HG03558 (cell line): ENCODE results near the gene ERC2.

ENCODE experiments used
- ATAC-seq: cut with Tn5 transposase; IDR thresholded peaks from one replicate; pipeline ENCODE4 v1.9.1; 2021; ENCODE audit warnings: moderate number of reproducible peaks; ENCODE audit not compliant: unreplicated experiment; ENCODE audit errors: extremely low read depth

Gene ERC2

GRCh38 chr3:56321892-56322291, 146.4 kb downstream of the ERC2 start:
- ATAC-seq: no peak

DNA sequence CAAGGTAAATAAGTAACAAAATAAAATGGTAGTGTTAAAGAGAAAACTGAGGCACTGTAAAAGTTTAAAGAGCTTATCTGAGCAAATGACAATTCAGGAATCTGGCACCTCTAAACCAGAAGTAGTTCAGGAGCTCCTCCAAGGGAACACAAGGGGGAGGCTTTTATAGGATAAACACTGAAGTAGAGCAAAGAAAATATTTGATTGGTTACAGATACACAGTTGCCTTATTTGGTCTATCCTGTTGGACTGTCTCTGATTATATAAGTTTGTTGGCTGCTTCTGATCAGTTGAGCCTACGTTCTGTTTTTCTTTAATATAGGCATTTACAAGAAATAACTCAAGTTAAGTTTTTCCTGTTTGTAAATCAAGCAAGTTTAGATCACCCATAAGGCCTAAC, 146.9 kb downstream of the ERC2 start:
- ATAC-seq: no peak

DNA sequence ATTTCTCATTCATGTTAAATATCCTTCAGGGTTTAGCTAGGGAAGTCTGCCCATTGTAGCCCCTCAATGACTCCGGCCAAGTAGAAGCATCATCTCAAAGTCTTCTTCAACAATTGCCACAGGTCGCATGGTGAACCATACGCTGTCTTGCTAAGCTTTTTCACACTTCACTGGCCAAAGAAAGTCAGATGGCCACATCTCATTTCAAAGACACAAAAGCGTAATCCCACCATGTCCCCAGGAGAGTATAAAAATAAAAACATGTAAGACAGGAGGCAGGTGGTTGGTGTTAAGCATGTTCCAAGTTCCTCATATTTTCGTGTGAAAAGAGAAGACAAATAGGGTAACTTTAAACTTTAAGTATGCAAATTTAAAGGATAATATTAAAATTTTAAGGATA, 147.4 kb downstream of the ERC2 start:
- ATAC-seq: no peak

- ATAC-seq: no peak
These were observed 149.4 kb downstream of the ERC2 start for GRCh38 chr3:56318891-56319290.

DNA sequence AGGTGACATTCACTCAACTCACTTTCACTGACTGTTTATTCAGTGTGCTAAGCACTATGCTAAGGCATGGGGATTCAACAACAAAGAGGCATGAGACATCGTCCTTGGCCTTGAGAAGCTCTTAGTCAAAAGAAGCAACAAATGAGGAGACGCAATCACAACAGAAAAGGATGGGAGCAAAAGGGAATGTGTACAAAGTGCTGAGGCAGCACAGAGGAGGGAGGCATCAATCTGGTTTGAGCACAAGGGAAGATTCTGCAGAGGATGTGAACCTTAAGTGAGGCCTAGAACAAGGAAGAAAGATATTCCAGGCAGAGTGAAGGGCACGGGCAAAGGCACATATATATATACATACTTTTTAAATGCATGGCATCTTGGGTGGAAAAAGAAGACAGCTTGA, 151.3 kb downstream of the ERC2 start:
- no peak for ATAC-seq

DNA sequence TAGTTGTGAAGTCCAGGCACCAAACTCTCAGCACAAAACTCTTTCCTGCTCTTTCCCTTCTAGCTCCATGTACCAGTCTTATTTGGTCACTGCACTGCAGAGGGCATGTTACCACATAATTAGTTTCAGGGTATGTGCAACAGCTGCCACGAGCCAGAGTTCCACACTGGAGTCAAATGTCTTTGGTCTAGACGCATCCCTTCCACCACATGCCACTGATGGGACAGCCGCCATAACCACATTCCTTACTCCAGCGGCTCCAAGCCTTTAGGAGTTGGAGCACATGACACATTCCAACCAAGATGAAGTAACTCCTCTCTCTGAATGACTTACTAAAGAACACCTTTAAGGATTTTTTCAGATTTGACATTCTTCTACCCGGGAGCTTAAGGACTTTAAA, 153.4 kb downstream of the ERC2 start:
- no peak for ATAC-seq

DNA sequence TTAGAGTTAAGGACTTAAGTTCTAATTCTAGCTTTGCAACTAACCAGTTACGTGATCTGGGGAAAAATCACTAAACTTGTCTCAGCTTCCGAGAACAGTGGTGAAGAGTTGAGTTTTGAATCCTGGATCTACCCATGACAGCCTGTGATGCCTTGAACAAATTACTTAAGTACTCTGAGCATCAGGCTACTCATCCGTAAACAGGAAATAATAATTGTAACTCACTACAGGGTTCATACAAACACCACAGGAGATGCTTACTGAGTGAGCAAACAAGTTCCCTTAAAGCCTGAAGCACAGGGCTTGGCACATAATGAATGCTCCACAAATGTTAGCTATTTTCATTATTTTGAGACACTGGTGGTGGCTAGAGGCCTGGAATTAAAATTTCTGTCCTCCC, 158.8 kb downstream of the ERC2 start:
- ATAC-seq: no peak

GRCh38 chr3:56308471-56308870, 159.8 kb downstream of the ERC2 start:
- ATAC-seq: no peak

- ATAC-seq: no peak
These were observed 164.2 kb downstream of the ERC2 start for GRCh38 chr3:56304069-56304468.

- peak; percentile 52 for ATAC-seq
These were observed 164.8 kb downstream of the ERC2 start for GRCh38 chr3:56303487-56303886.

DNA sequence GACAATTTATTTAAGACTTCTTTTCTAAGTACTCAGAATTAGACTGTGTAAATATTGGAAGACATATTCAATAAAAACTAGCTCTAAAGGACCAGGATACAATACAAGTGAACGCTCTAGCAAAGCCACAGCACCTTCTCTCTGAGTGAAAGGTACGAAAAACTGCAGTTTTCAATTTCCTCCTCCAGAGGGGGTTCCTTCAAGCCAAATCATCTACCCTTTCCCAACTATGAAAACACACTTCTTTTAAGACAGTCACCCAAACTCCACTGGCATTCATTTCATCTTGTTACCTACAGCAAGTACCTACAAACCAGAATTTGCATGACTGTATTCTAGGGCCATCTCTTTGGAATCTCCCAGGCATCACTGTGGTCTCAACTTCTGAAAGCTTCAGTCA, 165.8 kb downstream of the ERC2 start:
- ATAC-seq: no peak

DNA sequence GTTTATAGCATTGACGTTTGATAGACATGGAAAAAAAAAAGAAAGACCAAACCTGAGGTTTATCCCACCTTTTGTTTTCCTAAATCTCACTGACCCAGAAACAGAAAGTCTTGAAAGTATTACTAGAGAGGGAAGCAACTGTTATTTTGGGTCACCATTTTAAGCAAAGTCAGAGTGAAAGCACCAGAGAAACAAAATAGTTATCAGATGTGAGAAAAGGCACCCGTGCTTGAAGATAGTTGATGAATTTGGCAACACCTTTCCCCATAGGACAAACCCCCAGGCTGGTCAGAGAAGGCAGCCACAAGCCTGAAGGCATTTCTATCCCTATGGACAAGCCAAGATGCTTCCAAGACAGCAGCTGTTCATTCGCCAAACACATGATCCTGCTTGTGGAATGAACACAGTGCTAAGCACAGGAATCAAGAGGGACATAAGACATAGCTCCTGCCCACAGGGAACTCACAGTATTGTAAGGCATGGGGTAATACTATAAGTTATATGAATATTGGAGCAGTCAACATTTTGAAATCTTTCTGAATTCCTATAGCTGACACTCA, 170.9 kb downstream of the ERC2 start:
- ATAC-seq: no peak

DNA sequence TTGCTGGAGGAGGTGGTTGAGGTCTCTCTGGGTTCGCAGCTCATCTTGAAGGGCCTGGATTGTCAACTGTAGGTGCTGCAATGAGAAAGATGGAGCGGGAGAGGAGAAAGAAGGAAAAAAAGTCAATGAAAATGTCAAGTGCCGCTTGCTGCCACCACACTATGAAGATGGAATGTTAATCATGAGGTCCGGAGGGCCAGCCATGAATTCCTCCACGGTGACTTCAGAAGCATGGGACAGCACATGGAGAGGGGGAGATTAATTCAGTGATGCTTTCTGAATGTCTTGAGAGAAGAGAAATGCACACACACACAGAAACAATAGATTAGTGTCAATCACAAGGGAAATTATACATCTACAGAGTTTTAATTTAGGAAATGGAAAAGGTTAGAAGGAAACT, 171.9 kb downstream of the ERC2 start:
- no peak for ATAC-seq

- ATAC-seq: no peak
These were observed 173.1 kb downstream of the ERC2 start for GRCh38 chr3:56295161-56295560.

GRCh38 chr3:56294286-56294685, 174.0 kb downstream of the ERC2 start:
- ATAC-seq: no peak

DNA sequence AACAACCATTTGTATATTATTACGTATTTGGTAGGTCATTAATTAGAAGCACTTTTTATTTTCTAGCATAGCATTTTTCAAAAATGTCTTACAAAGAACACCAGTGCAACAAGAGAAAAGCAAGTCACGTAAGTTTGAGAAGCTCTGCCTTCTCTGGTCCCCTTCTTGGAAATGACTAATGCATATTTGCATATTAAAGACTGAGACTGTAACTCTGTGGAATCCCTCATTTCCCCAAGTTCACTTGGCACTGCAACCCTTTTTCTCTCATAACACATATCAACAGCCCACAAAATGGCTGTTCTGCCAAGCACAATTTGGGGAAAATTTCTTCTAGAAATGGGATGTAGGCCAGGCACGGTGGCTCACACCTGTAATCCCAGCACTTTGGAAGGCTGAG, 176.3 kb downstream of the ERC2 start:
- no peak for ATAC-seq

DNA sequence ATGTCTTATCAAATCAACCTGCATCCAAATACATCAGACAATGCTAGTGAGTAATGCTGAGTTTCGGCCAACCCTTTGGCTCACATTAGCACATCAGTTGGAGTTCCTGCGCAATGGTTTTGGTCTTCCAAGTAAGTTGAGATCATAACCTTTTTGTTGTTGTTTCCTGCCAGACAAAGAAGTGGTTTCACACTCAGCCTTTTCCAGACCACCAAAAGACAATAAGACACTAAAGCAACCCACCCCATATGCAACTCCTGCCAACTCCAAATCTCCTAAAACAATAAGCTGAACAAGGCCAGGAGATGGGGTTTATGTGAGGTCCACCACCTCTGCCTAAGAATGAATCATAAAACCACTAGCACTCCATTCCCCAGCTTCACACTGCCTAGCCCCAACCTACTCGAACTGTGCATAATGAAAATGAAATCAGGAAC, 177.0 kb downstream of the ERC2 start:
- no peak for ATAC-seq

- no peak for ATAC-seq
These were observed 177.9 kb downstream of the ERC2 start for GRCh38 chr3:56290374-56290773.

DNA sequence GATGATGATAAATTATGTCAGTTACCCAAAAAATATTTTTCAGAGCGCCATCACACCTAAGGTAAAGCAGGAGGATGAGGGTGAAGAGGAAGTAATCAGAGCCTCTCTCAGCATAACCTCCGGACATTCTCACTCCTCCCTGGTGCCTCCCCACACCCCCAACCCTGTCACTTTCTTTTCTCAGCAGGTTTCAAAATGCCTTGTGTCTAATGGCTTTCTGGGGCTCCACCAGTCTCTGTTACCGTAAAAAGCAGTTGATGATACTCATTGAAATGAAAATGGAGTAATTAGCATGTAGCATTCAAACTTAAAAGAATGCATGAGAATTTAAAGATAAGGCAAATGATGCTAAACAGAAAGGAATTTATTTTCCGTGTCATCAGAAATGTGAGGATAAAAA, 180.0 kb downstream of the ERC2 start:
- ATAC-seq: no peak

- no peak for ATAC-seq
These were observed 185.9 kb downstream of the ERC2 start for GRCh38 chr3:56282341-56282740.

GRCh38 chr3:56277236-56277635, 191.0 kb downstream of the ERC2 start:
- ATAC-seq: no peak

DNA sequence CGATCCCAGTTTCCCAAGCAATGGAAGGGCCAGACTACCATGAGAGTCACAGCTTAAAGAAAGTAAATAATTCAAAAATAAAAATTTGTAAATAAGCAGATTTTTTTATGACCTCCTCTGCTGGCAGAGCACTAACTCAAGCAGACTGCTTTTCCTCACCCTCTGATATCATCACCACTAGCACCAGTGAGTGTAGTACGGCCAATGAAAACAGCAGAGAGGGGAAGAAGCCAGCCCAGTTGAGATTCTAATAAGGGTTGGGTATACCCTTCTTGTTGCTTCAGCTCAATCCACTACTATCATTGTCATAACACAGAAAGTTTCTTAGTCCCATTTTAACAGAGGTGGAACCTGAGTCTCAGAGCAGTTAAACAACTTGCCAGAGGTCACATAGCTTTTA, 193.1 kb downstream of the ERC2 start:
- no peak for ATAC-seq
